Adipose tissue (tissue), 3 donors: ENCODE measurements around the gene GPR137B. TPM values are rescaled to one million over a fixed set of nuclear protein-coding genes. Genes with fewer than 3 reads are reported as not detected.

ENCODE experiments used
- H3K27ac ChIP-seq: one replicate; pipeline ENCODE4 v1.5.1; 2013; ENCODE audit warnings: low read depth, low read length
- WGBS, 3 donors: extraction: QIAGEN DNeasy Blood & Tissue Kit; methylation state at CpG; one replicate each; pipeline ENCODE4 v1.1.7; 2013; 5-methylcytosine and 5-hydroxymethylcytosine counted together
- polyA plus RNA-seq, 3 donors: library from polyadenylated mRNA; stranded (reverse); fragments of 200-250 nt; gene quantifications; one replicate each; pipeline ENCODE4 v1.2.3, GENCODE V29; 2013
- donor health status: healthy with polysubstance abuse.
- donor health status: Bipolar disorder and iron deficiency.
- donor health status: healthy.

Gene GPR137B
- polyA plus RNA-seq, 3 donors = 1.6 to 9.8 (median 7.3) TPM

- WGBS, 3 donors = 53 to 68% (median 61%) methylated on average over 2 of the region's 2 CpGs
- H3K27ac ChIP-seq = no peak overlapping the region
Observed at GRCh38 chr1:236209185-236209584, 66.8 kb downstream of the GPR137B start.

- H3K27ac ChIP-seq = no peak overlapping the region
Observed at GRCh38 chr1:236209713-236210112, 67.4 kb downstream of the GPR137B start.

GRCh38 chr1:236211815-236212214, 69.5 kb downstream of the GPR137B start:
- 96 to 98% (median 97%) methylated on average over 5 of the region's 5 CpGs for WGBS, 3 donors
- no peak overlapping the region for H3K27ac ChIP-seq

- no peak overlapping the region for H3K27ac ChIP-seq
- 71 to 94% (median 92%) methylated on average over 3 of the region's 3 CpGs for WGBS, 3 donors
Observed at GRCh38 chr1:236213534-236213933, 71.2 kb downstream of the GPR137B start.

DNA sequence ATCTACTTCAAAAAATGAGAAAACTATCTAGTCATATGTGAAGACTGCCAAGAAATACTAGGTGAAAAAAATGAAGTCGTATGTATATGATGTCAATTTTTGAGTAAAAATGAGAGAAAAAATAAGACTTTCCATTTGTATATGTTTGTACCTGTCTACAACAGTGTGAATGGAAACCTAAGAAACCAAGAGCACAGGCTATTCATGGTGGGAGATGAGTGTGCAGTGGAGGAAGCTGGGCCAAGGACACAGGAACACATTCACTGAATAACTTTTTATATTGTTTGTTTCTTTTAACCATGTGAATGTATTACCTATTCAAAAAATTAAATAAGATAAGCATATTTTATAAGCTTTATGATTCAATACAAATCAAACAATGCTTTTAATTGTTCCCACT, 72.4 kb downstream of the GPR137B start:
- H3K27ac ChIP-seq = no peak overlapping the region
- 83 to 92% (median 90%) methylated on average over 1 of the region's 1 CpG for WGBS, 3 donors

GRCh38 chr1:236220473-236220872, 78.1 kb downstream of the GPR137B start:
- H3K27ac ChIP-seq = no peak overlapping the region
- 90 to 100% (median 97%) methylated on average over 1 of the region's 1 CpG for WGBS, 3 donors

DNA sequence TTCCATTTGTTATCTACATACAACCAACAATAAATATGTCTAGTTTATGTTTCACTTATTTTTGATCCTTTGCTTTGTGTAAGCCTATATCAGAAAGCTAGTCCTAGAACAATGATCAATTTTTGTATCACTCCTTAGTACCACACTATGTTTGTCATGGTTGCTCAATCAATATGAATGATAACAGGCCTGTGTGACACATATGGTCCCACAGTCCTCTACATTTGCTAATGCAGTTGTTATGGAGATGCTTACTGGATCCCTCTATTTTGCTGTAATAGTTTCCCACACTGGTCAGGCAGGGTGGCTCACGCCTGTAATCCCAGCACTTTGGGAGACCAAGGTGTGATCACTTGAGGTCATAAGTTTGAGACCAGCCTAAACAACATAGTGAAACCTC, 80.3 kb downstream of the GPR137B start:
- 95 to 100% (median 100%) methylated on average over 1 of the region's 1 CpG for WGBS, 3 donors
- no peak overlapping the region for H3K27ac ChIP-seq

GRCh38 chr1:236228411-236228810, 86.1 kb downstream of the GPR137B start:
- WGBS, 3 donors = 58 to 90% (median 72%) methylated on average over 4 of the region's 4 CpGs
- H3K27ac ChIP-seq = no peak overlapping the region

DNA sequence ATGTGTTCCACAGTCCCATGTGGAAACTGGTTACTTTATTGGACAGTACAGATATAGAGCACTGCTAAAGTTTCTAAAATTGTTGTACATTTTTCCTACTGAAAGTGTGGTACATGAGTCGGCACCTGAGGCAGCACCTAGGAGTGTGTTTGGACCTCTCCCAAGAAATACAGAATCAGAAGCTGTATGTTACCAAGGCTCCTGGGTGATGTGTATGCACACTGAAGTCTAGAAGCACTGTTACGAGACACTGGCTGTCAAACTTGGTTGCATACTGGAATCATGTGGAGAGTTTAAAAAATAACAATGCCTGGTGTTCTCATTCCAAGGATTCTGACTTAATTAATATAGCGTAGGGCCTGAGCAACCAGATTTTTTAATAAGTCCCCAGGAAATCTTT, 92.8 kb downstream of the GPR137B start:
- H3K27ac ChIP-seq = no peak overlapping the region
- 89 to 98% (median 96%) methylated on average over 3 of the region's 3 CpGs for WGBS, 3 donors

DNA sequence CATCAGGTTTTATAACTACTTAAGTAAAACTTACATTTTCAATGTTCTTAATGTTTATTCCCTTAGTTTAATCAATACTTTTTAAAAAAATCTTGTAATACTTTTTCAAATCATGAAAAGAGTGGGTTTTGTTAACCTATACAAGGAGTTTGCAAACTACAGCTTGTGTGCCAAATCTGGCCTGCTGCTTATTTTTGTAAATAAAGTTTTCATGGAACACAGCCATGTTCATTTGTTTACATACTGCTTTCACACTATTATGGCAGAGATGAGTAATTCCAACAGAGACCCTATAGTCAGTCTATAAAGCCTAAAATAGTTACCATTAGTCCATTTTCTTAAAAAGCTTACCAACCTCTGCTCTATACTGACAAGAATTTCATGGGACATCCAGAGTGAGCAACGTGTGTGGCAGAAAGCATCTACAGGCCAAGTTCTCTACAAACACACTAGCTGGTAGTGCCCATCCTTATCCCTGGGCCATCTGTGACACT, 96.8 kb downstream of the GPR137B start:
- 60 to 90% (median 84%) methylated on average over 1 of the region's 1 CpG for WGBS, 3 donors
- no peak overlapping the region for H3K27ac ChIP-seq

DNA sequence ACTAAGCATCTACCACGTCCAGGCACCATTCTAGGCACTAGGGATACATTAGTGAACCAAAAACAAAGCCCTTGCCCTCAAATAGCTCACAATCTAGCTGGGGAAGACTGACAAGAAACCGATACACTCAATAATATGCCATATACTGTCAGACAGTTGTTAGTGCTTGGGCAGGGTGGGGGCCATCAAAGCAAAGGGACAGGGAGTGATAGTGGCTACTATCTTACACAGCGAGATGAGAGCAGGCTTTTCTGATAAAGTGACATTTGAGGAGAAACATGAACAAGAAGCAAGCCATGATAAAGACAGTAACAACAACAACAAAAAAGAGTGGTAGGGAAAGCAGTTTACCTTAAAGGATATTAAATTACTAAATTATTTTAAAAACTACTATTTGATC, 98.3 kb downstream of the GPR137B start:
- no peak overlapping the region for H3K27ac ChIP-seq
- WGBS, 3 donors = 92 to 97% (median 96%) methylated on average over 3 of the region's 3 CpGs

DNA sequence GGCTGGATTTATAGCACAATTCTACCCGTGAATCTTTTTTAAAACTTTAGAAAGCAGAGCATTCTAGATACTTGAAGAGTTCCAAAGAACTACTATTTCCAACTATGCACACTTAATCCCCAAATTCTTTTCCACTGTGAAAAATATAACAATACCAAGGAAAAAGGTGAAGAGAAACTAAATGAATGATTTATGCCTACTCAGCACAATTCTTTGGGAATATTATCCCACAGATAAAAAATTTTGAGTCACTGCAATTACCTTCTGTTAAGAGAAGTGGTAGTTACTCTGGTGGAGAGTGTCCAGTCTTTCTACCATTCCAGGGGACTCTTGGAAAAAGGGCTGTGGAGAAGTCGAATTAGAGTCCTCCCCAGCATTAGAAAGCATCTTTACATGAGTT, 100.2 kb downstream of the GPR137B start:
- H3K27ac ChIP-seq = no peak overlapping the region
- 94 to 95% (median 95%) methylated on average over 2 of the region's 2 CpGs for WGBS, 3 donors

DNA sequence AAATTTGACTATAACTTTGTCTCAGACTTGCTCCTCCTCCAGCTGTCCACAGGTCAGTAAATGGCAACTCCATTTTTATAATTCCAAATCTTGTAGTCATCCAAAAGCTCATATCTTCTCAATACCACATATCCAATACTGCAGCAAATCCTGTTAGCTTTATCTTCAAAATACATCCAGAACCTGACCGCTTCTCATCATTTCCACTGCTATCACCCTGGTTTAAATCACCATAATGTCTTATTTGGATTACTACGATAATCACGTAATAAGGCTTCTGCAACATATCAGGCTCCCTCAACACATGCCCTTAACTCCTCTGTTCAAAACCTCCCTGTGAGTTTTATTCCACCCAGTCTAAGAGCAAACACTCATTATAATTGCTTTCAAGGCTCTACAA, 104.9 kb downstream of the GPR137B start:
- WGBS, 3 donors = 96 to 100% (median 98%) methylated on average over 3 of the region's 3 CpGs
- H3K27ac ChIP-seq = no peak overlapping the region

DNA sequence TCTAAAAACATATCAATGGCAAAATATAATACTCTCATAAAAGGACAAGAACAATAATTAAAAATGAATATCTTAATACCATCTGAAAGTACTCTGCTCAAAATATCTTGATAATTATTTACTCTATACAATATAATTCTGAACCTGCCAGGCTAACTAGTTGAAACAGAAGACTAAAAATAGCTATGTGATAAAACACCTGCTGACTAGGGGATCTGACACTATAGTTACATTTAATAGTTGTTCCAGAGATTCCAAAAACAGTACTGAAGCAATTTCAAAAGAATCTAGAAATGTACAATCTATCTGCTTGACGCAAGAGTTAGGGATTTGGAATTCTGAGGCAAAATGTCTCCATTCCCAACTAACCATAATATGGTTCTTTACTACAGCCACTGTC, 109.2 kb downstream of the GPR137B start:
- 71 to 96% (median 95%) methylated on average over 1 of the region's 1 CpG for WGBS, 3 donors
- no peak overlapping the region for H3K27ac ChIP-seq

- no peak overlapping the region for H3K27ac ChIP-seq
- WGBS, 3 donors = 70 to 97% (median 96%) methylated on average over 1 of the region's 1 CpG
Observed at GRCh38 chr1:236253119-236253518, 110.8 kb downstream of the GPR137B start.

GRCh38 chr1:236253918-236254637, 111.7 kb downstream of the GPR137B start:
- H3K27ac ChIP-seq = no peak overlapping the region
- WGBS, 3 donors = 60 to 86% (median 75%) methylated on average over 4 of the region's 4 CpGs

DNA sequence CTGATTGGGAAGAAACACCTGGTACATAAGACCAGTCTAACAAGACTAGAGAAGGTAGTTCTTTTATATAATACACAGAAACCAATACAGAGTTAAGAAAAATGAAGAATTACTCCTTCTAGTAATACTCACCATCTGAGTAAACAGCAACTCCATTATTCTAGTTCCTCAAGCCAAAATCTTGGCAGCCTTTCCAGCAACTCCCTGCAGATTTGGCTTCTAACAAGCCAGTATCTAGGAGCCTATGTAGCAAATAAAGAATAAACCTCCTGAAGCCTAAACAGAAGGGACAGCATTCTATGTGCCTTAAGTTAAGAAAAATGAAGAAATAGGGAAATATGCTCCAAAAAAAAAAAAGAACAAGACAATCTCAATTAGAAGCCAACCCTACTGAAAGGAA, 114.9 kb downstream of the GPR137B start:
- no peak overlapping the region for H3K27ac ChIP-seq

DNA sequence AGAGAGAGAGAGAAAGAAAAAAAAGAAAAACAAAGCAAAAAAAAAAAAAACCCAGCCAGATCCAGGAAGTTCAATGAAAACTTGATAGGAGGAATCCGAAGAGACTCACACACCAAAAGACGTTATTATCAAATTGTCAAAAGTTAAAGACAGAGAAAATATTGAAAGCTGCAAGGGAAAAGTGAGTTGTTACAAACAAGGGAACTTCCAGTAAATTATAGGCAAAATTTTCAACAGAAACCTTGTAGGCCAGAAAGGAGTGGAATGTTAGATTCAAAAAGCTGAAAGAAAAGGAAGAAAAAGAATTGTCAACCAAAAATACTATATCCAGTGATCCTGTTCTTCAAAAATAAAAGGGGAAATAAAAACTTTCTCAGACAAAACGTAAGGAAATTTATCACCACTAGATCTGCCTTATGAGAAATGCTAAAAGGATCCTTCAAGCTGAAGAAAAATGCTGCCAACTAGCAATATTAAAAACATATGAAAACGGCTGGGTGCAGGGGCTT, 115.8 kb downstream of the GPR137B start:
- WGBS, 3 donors = 79 to 92% (median 89%) methylated on average over 4 of the region's 4 CpGs
- H3K27ac ChIP-seq = no peak overlapping the region
